HuH-7 (cell line): ENCODE measurements around the gene TP53TG5.

Experiments used
- DNase-seq: peaks from one replicate; pipeline ENCODE4 v3.0.0; 2011; ENCODE audit warnings: low spot score

The TP53TG5 gene

GRCh38 chr20:45345104-45345936 is 32.8 kb downstream of the TP53TG5 start:
- DNase-seq, result no peak

- DNase-seq, result no peak
These were observed 33.8 kb downstream of the TP53TG5 start for GRCh38 chr20:45344168-45344860.

GRCh38 chr20:45343532-45344167 is 34.5 kb downstream of the TP53TG5 start:
- DNase-seq, result peak; percentile 64

- no peak for DNase-seq
These were observed 35.1 kb downstream of the TP53TG5 start for GRCh38 chr20:45342855-45343531.

- no peak for DNase-seq
These were observed 35.9 kb downstream of the TP53TG5 start for GRCh38 chr20:45341939-45342854.

GRCh38 chr20:45341579-45341938 is 36.6 kb downstream of the TP53TG5 start:
- DNase-seq, result no peak

GRCh38 chr20:45340951-45341350 is 37.2 kb downstream of the TP53TG5 start:
- DNase-seq, result no peak

- no peak for DNase-seq
These were observed 37.8 kb downstream of the TP53TG5 start for GRCh38 chr20:45340236-45340847.

- no peak for DNase-seq
These were observed 38.3 kb downstream of the TP53TG5 start for GRCh38 chr20:45339799-45340198.

- no peak for DNase-seq
These were observed 39.0 kb downstream of the TP53TG5 start for GRCh38 chr20:45339084-45339483.

GRCh38 chr20:45338121-45339030 is 39.7 kb downstream of the TP53TG5 start:
- no peak for DNase-seq

GRCh38 chr20:45337367-45338120 is 40.6 kb downstream of the TP53TG5 start:
- no peak for DNase-seq

- no peak for DNase-seq
These were observed 41.4 kb downstream of the TP53TG5 start for GRCh38 chr20:45336530-45337366.

- no peak for DNase-seq
These were observed 47.6 kb downstream of the TP53TG5 start for GRCh38 chr20:45330476-45330875.

GRCh38 chr20:45329497-45330319 is 48.4 kb downstream of the TP53TG5 start:
- no peak for DNase-seq

GRCh38 chr20:45328451-45328850 is 49.7 kb downstream of the TP53TG5 start:
- DNase-seq, result no peak

GRCh38 chr20:45325371-45325770 is 52.8 kb downstream of the TP53TG5 start:
- DNase-seq, result no peak
